Glomerular endothelial cell (primary cell): ENCODE measurements around the gene SLC22A15. TPM values are rescaled to one million over a fixed set of nuclear protein-coding genes. Genes with fewer than 3 reads are reported as not detected.
"Not testable (repeated sequence)": the region's sequence is repeated elsewhere in the genome, so short reads cannot be mapped to it uniquely, and the experiment has no call there.

Source experiments
- DNase-seq: peaks from one replicate; pipeline ENCODE4 v3.0.0-alpha.2; 2011; ENCODE audit warnings: low read depth, low spot score; ENCODE audit errors: extremely low read depth
- total RNA-seq: library from RNA; depleted of rRNA; stranded (reverse); fragments of >200 nt; gene quantifications from 2 replicates; pipeline ENCODE4 v1.2.3, GENCODE V29; 2015

SLC22A15 gene
- total RNA-seq, 1 donor from 2014 or later, result under 0.01 TPM

DNA sequence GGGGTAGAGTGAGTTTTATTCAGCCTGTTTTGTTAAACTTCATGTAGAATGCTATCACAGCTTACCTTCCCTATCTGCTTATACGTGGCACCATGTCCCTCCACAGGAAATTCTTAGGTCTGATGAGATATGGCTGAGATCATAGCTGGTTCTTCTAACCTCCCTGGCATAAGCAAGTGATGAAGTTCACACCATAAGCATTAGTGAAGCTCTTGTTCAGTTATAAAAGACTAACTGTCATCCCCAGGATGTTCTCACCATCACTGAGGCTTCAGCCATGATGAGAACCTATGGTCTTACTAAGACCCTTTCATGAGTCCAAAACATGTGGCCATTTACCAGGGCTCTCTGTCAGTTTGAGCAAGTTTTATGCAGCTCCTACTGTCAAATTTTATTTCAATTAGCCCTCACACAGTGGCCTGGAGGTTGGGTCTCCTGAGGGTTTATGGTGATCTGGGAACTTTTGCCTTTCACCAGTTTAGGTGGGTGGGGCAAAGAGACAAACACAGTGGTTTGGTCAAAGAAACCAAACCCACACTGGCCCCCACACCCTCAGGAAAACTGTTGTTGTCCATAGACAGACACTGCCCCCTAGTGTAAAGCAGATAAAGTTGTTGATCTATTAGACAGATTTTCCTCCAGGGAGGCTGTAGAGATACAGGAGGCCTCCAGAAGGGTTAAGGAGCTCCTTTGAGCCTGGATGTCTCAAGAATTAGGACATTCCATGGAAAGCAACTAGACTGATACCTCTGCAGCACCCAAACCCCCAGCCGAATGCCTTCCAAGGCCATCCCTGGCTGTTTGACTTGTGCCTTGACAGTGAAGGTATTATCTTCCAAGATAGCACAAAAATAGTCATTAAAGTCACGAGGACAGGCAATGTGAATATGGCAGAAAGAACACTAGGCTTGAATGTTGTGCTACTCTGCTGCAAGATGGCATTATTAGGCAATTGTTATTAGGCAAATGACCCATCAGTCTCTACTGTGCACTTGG lies 5.0 kb downstream of the SLC22A15 start:
- peak; percentile 7 for DNase-seq

DNA sequence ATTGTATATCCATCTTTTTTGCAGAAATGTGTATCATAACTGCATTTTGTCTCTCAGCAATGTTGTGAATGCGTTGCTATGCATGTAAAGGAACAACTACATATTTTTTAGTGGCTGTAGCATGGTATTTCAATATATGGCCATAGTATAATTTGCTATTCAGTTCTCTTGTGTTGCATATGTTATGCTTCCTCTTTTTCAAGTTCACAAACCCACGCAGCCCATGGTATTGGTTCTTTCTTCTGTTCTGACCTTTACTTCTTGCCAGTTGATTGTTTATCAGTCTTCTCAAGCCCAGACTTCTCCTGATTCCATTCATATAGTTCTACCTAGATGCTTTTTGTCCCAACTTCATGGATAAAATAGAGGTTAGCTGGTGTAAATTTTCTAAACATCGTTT lies 6.1 kb downstream of the SLC22A15 start:
- no peak for DNase-seq

DNA sequence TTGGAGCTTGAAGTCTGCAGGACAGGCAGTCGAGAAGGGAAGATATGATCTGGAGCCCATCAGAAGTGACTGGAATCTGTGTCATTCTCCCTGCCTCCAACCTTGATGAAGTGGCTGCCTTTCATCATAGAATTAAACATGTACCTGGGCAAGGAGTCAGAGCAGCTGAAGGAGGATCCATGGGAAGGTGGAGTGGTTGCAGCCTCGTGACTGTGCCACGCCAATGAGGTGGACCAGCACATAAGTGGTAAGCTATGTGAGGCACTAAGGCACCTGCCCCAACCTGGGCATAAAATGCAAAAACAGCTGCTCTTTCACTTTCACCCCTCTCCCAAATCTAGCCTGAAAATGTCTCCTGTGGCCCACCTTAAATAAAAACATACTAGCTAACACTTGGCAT lies 7.3 kb downstream of the SLC22A15 start:
- DNase-seq, result no peak

DNA sequence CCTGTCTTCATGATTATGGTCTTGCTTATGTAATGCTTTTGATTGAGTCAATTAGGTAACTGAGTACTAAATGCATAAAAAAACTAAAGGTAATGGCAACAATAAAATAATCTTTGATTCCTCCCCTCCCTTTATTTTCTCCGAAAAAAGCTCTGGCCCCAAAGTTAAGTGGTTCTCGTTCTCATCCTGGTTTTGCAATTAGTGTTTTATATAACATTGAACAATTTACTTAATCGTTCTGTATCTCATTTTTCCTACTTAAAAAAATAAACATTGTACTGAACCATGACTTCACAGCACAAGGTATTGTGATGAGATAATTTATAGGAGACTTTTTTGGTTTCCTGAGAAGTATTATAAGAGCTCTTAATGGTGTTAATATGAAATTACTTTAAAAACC lies 11.3 kb downstream of the SLC22A15 start:
- DNase-seq, result no peak

DNA sequence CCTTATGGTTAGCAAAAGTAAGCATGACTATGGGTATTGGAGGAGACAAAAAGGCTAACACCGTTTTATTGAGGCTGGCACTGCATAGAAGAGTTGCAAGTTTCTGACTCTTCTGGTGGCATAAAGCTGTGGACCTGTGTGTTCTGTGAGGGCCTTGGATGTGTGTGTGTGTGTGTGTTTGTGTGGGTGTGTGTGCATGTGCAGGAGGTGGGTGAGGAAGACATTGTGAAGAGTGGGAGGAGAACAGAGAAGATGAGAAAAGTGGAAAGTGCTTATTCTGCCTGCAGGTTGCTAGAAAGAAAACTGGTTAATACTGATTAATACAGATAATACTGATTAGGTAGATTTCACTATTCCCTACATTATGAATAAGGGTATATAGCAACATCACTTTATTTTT lies 12.6 kb downstream of the SLC22A15 start:
- no peak for DNase-seq

DNA sequence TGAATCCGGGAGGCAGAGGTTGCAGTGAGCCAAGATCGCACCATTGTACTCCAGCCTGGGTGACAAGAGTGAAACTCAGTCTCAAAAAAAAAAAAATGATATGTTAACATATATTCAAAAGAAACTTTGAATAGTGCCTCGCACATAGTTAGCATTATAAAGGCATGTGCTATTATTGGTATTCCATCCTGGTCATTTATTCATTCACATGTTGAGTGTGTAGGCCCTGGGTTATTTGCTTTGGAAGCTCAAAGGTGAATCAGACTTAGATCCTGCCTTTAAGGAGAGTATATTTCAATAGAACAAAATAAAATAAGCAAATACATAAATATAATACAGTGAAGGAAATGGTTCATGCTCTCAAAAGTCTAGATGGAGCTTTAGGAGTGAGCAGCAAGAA lies 13.4 kb downstream of the SLC22A15 start:
- DNase-seq, result no peak

DNA sequence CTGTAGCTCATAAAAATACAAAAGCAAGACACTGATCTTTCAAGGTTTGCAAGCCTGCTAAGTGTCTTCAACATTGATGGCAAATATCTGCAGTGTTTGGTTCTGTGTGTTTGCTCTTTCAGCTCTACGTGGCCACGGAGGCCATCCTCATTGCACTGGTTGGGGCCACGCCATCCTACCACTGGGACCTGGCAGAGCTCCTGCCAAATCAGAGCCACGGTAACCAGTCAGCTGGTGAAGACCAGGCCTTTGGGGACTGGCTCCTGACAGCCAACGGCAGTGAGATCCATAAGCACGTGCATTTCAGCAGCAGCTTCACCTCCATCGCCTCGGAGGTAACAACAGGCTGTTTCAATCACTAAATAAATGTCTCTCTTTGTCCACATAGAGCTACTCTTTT lies 15.6 kb downstream of the SLC22A15 start:
- DNase-seq, result no peak

DNA sequence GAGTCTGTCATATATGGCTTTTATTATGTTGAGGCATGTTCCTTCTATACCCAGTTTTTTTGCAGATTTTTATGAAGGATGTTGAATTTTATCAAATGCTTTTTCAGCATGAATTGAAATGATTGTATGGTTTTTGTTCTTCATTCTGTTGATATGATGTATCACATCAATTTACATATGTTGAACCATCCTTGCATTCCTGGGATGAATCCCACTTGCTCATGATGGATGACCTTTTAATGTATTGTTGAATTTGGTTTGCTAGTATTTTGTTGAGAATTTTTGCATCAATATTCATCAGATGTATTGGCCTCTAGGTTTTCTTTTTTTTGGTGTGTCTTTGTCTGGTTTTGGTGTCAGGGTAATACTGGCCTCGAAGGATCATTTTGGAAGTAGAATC lies 21.6 kb downstream of the SLC22A15 start:
- DNase-seq, result not testable (repeated sequence)

DNA sequence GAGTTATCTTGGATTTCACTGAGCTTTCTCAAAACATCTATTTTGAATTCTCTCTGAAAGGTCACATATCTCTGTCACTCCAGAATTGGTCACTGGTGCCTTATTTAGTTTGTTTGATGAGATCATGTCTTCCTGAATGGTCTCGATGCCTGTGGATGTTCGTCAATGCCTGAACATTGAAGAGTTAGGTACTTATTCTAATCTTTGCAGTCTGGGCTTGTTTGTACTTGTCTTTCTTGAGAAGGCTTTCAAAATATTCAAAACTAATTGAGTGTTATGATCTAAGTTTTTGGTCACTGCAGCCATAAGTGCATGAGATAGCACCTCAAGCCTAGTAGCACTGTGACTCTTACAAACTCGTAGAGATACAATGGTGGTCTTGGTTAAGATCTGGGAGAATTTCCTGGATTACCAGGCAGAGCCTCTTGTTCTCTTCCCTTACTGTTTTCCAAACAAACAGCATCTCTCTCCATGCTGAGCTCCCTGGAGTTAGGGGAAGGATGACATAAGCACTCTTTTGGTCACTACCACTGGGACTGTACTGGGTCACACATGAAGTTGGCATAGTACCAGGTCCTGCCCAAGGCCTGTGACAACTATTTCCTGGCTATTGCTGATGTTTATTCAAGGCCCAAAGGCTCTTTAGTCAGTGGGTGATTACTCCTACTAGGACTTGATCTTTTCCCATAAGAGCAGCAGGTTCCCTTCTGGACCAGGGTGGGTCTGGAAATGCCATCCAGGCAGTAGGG lies 25.6 kb downstream of the SLC22A15 start:
- no peak for DNase-seq

DNA sequence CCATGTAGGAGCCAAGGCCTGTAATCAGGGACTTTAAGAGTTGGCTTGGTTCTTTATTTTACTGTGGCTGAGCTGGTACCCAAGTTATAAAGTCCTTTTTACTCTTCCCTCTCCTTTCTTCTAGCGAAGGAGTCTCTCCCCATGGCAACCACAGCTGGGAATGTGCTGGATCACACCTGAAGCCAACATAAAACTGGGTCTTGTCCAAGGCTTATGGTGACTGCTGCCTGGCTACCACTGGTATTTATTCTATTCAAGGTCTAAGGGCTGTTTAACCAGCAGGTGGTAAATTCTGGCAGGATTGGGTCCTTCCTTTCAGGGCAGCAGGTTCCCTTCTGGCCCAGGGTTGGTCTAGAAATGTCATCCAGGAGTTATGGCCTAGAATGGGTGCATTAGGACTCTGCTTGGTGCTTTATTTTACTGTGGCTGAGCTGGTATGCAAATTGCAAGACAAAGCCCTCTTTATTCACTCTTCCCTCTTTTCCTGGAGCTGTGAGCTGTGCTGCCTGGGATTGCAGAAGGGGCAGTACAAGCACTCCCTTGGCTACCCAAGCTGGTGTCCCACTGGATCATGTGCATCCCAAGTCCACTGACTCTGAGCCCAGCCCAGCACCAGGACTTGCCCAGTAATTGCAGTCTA lies 26.6 kb downstream of the SLC22A15 start:
- no peak for DNase-seq

DNA sequence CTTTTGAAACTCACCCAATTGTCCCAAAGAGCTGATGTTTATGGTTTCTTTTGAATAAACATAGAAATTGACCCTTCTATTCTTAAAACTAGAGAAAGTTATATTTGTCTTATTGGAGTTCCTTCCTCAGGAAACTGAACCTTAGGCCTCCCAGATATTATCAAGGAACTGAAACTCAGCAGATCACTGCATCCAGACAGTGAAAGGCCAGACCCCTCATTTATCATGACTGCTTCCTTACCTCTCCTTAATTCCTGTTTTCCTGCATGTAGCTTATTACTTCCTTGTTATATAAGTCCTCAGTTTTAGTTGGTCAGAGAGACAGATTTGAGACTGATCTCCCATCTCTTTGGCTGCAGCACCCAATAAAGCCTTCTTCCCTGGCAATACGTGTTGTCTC lies 27.5 kb downstream of the SLC22A15 start:
- no peak for DNase-seq

DNA sequence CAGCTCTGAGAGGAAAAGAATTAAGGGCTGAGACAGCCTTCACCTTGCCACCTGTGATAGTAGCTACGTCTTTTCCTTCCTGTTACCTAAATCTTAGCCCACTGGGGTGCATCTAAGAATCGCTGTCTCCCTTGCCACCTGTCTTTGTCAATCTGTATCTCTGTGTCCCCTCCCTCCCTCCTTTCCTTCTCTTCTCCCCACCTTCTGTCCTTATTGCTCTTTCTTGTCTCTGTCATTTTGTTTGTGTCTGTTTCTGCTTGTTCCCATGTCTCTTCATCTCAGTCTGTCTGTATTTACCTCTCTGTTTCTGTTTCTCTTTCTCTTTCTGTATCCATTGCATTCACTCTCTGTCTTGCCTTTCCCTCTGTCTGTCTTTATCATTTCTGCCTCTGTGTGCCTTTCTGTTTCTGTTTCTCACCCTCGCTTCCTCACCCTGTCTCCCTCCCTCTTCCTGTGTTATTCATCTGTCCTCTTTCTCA lies 30.2 kb downstream of the SLC22A15 start:
- DNase-seq, result no peak

DNA sequence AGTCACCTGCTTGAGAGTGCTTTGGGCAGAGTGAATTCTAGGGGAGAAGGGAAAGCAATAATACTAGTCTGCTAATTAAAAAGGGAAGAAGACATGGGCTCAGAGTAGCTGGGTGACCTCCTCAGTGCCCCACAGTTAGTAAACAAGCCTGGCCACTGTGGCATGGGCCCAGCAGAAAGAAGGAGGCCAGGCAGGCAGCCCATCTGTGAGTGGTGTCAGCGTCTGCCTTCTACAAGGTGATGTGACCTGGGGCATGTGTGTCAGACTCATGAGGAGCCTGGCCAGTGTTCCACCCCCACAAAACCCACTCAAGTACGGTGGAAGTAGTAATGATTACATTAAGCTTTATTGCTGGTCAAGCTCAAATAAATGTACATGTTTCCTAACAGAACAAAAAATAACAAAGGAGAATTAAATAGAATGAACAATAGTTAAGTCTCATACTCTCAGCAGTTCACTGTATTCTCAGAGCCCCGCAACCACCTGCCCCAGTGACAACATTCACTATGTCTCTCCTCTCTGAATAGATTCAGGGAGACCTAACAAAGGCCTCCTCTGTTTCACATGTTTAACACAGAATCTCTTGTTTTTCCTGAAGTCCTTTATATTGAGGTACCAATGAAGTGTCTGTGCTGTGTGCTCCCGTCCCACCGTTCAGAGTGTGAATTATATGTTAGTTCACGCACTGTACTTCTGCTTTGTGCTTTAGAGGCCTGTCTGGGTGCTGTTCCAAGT lies 32.5 kb downstream of the SLC22A15 start:
- DNase-seq, result no peak

DNA sequence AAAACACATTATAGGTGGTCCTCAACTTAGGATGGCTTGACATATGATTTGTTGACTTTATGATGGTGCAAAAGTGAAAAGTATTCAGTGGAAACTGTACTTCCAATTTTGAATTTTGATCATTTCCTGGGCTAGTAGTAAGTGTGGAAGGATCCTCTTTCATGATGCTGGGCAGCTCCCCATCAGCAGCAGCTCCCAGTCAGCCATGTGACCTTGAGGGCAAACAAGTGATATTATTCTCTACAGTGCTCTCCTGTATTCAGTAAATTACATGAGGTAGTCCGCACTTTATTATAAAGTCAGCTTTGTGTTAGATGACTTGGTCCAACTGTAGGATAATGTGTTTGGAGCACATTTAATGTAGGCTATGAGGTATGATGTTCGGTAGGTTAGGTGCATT lies 36.4 kb downstream of the SLC22A15 start:
- DNase-seq, result no peak

DNA sequence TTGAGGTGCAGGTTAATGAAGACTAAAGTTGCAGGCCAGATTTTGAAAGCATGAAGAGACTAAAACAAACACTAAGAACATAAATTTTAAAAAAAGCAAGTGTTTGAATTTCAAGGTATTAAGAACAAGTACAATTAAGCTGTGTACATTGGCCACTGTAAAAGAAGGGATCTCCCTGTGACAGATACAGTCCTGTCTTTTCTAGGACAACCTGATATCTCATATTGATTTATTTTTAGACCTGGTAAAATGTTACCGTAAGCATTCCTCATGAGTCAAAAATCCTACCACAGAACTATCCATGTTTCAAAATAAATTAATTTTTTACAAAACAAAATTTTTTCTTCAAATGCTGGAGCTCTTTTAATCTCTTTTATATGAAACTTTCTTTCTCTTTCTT lies 39.4 kb downstream of the SLC22A15 start:
- DNase-seq, result no peak

DNA sequence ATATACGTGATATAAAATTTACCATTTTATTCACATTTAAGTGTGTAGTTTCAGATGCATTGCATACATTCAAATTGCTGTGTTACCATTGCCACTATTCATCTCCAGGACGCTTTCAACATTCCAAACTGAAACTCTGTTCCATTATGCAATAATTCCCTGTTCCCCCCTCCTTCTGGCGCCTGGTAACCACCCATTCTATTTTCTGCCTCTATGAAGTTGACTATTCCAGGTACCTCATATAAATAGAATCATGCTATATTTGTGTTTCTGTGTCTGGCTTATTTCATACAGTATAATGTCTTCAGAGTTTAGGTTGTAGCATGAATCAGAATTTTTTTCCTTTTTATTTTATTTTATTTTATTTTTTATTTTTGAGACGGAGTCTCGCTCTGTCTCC lies 41.7 kb downstream of the SLC22A15 start:
- DNase-seq, result no peak

DNA sequence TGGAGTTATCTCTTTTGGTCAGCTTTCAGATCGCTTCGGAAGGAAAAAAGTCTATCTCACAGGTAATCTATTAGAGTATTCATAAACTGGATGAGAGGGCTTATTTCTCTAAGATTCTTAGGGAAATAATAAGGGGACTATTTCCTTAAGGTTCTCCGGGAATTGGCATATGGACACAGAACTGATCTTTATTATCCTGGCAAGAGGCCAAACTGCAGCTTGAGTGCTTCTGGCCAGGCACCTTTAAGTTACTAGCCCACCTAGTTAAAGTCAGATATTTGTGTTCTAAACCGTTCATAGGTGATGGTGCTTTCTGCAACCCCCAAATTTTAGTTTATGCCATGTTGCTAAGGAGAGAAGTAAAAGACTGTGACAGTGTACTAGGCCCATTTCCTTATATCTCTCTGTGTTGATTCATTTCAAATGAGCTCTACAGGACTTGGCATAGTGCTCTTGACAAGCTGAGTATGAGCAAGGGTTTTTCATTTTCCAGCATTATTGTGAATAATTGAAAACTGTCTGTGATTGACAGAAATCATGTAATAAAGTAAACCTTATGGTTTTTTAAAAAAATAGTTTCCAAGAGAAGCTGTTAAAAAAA lies 43.4 kb downstream of the SLC22A15 start:
- no peak for DNase-seq

DNA sequence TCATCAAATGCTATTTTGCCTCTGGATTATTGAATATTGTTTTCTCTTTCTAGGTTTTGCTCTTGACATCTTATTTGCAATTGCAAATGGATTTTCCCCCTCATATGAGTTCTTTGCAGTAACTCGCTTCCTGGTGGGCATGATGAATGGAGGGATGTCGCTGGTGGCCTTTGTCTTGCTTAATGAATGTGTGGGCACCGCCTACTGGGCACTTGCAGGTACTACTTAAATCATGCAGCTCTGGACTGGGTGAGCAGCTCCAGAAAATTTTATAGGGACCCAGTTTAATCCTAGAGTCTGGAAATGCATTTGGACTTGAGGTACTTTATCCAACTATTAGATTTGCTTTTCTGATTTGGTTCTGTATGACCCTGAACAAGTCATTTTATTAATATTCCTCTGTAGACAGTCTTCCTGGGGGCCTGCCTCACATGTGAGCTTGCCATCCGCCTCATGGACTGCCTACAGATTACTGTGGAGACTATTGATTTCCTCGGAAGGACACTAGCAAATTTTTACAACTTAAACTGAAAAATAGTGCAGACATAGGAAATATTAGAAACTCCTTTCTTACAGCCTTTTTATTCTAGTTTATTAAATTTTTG lies 44.5 kb downstream of the SLC22A15 start:
- peak; percentile 18 for DNase-seq

DNA sequence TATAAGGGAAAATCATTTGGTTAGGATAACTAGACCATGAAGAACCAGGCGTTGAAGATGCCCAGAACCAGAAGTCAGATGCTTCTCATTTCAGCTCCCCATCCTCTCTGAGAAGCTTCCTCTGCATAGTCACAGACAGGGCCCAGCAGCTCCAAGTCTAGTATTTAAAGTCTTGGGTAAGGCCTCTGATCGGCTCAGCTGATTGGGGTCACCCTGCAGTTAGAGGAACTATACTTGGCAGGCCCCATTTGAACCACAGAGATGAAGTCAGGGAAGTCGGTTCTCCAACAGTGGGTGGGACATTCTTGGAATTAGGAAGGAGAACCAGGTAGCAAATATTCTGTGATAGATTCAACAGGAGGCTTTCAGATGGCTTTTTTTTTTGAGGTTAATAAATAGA lies 48.3 kb downstream of the SLC22A15 start:
- no peak for DNase-seq

DNA sequence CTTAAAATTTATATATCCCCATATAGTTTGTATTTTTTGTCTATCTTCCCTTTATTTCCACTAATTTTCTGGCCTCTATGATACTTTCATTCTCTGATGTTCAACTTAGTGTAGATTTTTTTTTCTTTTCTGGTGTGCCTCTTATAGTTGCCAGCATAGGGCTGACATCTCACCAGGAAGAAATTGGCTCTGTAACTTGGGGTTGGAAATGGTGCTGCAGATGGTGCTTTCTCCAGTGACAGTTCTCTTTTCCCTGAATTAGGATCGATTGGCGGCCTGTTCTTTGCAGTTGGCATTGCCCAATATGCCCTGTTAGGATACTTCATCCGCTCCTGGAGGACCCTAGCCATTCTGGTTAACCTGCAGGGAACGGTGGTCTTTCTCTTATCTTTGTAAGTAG lies 50.3 kb downstream of the SLC22A15 start:
- no peak for DNase-seq
